Activated CD8-positive, alpha-beta memory T cell treated with anti-CD3 and anti-CD28 coated beads, Interleukin-2, amount 50 U/mL, for 48 hours (primary cell): ENCODE results near the gene HTT.
A peak's percentile ranks its signal among the peaks of the same experiment; 100 is the strongest.
"Not testable (repeated sequence)": the region's sequence is repeated elsewhere in the genome, so short reads cannot be mapped to it uniquely, and the experiment has no call there.

Experiments
- DNase-seq: peaks from one replicate; pipeline ENCODE4 v3.0.0-alpha.2; 2020

The HTT gene

DNA sequence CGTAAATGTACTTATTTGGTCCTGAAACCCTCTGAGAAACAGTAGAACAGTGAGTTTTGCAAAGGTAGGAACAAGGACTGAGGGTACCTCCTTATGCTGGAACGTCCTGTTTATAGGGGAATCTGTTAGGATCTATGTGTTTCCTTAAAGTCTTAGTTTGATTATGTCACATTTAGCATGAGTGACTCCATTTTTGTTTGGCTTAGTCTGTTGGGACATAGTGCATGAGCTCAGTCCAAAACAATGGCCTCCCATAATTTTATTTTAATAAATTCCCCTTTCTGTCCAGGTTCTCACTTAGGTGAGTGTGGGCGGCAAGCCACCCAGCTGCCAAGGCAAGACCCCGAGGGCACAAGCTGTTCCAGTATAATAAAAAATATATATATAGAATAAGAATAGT is 27.9 kb upstream of the HTT start:
- no peak for DNase-seq

DNA sequence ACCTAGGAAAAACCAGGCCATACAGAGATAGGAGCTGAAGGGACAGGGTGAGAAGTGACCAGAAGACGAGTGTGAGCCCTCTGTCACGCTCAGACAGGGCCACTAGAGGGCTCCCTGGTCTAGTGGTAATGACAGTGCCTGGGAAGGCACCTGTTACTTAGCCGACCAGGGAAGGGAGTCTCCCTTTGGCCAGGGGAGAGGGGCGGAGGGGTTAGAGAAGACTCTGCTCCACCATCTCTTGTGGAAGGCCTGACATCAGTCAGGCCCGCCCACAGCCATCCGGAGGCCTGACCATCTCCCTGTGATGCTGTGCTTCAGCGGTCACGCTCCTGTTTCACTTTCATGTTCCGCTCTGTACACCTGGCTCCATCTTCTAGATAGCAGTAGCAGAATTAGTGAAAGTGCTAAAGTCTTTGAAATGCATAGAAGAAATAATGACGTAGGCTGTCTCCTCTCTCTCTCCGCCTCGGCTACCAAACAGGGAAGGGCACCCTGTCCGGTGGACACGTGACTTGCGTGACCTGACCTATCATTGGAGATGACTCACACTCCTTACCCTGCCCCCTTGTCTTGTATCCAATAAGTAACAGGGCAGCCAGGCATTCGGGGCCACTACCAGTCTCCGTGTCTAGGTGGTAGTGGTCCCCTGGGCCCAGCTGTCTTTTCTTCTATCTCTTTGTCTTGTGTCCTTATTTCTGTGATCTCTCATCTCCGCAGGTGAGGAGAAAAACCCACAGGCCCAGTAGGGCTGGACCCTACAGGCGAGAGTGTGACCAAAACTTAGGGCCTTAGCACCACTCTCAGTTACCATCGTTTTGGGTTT is 26.8 kb upstream of the HTT start:
- peak; percentile 83 for DNase-seq

DNA sequence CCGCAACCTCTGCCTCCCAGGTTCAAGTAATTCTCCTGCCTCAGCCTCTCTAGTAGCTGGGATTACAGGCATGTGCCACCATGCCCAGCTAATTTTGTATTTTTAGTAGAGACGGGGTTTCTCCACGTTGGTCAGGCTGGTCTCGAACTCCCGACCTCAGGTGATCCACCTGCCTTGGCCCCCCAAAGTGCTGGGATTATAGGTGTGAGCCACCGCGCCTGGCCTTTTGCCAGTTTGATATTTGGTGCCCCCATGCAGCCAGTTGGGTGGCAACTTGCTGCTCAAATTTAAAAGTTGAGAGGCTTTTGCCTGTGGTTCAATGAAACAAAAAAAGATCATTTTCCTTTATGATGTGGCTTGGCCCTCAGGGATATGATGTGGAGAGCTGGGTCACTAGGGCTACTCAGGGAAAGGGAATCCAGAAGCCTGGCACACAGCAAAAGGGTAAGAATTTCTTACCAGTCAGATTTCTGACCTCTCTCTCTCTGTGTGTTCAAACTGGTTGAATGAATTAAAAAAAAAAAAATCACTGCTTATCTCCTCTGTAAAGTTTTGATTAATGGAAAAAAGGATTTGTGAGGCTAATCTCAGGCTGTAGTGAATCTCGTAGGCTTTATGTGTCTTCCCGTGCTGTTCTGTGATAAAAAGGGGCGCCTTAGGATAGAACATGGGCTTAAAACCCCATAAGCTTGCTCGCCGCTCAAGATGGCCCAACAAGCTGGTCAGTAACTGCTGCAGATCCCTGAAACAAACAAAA is 23.2 kb upstream of the HTT start:
- DNase-seq = not testable (repeated sequence)

DNA sequence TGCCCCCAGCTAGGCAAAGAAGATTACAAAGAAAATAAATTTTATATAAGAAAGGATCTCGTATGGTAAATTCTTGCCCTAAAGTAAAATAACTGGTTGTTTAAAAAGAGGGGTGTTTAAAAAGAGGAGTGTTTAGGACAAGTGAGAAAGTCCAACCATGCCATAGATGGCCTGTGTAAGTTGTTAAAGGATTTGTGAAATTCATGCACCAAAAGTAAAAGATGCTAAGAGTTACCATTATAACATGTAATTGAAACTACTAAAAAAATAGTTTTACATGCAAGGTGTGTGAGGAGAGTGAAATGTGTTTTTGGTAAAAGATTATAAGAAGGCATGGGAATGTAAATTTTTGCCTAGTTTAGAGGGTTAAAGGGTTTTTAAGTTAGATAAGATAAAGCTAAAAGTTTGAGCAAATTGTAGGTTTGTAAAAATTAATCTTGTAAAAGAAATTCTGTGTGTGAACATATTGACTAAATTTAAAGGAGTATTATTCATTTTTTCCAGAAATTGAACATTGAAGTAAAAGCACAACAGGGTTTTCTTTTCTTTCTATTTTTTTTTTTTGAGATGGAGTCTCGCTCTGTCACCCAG is 20.2 kb upstream of the HTT start:
- no peak for DNase-seq

DNA sequence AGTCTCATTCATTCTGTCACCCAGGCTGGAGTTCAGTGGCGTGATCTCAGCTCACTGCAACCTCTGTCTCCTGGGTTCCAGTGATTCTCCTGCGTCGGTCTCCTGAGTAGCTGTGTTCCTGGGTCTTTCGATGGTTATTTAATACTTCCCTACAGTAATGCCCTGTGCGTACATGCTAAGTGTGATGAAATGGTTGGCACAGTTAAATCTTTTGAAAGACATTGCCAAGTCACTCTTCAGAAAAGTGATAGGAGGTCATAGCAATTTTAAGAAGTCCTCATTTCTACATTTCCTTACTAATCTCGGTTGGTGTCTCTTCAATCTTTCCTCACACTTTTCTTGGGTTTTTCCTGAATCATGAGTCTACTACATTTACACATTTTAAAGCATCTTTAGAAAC is 14.5 kb upstream of the HTT start:
- DNase-seq = no peak

DNA sequence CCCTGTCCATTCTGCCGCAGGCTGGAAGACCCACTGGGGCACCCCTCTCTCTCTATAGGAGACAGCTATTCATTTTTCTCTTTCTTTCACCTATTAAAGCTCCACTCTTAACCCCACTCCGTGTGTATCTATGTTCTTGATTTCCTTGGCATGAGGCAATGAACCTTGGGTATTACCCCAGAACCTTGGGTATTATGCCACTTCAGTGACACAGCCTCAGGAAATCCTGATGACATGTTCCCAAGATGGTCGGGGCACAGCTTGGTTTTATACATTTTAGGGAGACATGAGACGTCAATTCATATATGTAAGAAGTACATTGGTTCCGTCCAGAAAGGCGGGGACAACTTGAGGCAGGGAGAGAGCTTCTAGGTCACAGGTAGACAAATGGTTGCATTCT is 13.5 kb upstream of the HTT start:
- no peak for DNase-seq

DNA sequence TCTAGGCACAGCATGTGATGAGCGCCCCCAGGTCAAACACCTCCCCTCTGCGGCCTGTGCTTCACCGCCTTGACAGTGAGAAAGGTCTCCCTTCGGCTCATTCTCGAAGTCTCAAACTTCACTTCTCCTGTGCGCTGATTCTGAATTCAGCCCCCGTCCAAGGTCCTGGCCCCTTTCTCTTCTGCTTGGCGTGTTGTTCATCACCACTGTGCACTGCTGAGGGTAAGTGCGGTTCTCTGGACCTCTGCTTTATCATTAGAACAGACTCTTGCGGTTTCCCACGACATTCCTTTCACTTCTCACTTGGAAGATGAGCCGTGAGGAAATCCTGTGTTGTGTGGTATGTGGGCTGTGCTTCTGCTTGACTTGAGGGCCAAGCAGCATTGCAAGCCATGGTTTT is 12.0 kb upstream of the HTT start:
- no peak for DNase-seq

DNA sequence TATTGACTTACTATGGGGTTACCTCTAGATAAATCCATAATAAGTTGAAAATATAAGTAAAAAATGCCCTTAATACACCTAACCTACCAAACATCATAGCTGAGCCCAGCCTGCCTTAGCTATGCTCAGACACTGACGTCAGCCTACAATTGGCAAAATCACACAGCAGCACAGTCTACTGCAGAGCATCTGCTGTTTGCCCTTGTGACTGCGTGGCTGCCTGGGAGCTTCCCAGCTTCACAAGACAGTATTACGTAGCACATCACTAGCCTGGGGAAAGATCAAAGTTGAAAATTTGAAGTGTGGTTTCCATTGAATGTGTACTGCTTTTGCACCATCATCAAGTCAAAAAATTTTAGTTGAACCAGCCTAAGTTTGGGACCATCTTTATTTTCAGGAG is 8.9 kb upstream of the HTT start:
- DNase-seq = no peak

DNA sequence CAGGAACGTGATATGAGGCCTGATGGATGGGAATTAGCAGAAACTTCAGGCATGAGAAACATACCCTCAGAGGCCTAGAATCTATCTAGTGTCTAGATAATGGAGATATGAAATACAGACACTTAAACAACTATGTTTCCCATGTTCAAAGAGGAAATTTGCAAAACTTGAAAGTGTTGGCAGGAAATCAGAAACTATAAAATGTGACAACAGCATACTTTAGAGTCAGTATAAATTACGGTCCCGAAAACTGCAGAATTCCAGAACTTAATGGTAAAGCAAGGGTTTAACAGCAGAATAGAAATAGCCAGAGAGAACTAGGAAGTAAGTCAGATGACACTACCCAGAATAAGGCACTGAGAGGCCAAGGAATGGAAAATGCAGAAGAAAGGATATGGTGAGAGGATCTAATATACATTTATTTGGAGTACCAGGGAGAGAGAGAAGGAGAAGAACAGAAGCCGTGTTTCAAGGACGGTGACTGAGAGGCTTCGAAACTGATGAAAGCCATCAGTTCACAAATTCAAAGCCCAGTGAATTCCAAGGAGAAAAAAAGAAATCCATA is 7.6 kb upstream of the HTT start:
- no peak for DNase-seq

DNA sequence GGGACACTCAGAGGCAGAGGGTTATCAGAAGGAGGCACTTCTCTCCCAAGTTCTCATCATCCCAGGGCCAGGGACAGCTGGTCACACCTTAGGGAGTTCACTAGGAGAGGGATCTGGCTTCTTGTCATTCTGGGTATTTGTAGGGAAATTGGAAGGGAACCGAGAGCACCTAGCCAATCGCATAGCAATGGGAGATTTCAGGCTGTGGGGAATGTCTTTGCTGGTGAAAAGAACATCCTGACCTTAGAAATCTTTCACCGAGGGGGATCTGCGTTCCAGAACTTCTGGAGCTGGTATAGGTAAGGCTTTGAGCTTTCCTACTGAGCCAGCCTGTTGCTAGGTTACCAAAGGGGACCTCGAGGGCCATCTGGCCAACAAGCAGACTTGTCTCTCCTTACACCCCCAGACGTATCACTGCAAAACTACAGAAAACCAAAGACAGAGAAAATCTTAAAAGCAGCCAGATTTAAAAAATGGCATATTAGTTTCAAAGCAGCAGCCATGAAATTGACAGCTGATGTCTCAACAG is 6.9 kb upstream of the HTT start:
- DNase-seq = no peak

DNA sequence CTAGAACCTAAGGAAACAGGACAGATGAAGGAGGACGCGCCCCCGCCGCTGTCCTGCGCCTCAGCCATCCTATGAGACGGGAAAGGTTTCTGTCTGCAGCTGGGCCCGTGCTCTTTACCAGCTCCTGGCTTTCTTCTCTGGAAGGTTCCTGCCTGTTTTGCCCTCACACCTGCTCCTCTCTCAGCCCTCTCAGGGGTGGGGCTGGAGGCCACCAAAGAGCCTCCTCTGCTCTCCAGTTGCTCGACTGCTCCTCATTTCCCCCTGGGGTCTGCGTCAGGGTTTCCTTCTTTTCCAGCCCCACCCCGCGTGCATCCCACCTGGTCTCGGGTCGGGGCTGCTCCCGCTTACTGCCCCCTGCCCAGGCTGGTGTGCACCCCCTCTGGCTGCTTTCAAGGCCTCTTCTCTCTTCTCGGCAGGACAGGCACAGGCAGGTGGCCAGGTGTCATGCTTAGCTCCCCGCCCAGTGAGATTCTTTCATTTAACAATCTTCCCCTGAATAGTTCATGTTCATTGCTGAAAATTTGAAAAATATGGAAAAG is 4.8 kb upstream of the HTT start:
- no peak for DNase-seq

DNA sequence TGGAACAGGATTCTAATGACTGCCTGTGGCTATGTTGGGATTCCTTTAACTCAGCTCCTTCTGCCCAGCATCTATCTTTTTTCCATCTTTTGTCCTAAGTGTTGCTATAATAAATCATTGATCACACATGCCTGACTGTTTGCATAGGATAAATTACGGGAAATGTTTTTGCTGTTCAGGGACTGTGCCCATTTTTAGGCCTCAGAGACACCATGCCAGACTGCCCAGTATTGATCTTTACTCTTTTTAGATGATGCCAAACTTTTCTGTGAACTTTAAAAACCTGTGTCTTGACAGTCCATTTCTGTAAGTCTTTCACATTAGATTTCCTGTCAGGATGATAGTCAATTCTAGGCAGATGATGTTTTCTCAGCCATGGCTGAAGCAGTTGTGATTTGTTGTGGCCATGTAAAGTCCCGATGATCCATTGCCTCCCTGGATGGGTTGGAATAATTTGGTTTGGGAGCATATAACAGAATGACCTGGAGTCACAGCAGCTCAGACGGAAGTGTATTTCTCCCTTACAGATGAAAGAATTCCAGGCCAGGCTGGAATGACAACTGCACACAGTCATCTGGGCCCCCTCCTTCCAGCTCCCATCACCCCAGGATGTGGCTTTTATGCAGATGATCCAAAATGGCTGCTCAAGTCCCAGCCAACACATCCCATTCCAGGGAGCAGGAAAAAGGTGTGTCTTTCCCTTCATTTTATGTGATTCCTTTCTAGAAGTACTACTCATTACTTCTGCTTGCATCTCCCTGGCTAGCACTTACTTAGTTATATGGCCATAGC is 3.6 kb upstream of the HTT start:
- no peak for DNase-seq

DNA sequence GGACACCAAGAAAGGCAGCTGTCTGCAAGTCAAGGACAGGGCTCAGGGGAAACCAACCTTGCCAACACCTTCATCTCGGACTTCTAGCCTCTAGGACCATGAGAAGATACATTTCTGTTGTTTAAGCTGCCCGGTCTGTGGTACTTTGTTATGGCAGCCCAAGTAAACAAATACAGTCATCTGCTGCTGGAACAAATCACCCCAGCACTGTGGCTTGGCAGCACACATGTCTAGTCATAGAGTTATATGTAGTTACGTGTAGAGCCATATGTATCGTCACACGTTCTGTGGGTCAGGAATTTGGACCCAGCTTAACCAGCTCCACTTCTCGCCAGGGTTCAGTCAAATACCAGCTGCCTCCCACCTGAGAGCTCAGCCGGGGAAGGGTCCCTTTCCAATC is 2.7 kb upstream of the HTT start:
- no peak for DNase-seq

DNA sequence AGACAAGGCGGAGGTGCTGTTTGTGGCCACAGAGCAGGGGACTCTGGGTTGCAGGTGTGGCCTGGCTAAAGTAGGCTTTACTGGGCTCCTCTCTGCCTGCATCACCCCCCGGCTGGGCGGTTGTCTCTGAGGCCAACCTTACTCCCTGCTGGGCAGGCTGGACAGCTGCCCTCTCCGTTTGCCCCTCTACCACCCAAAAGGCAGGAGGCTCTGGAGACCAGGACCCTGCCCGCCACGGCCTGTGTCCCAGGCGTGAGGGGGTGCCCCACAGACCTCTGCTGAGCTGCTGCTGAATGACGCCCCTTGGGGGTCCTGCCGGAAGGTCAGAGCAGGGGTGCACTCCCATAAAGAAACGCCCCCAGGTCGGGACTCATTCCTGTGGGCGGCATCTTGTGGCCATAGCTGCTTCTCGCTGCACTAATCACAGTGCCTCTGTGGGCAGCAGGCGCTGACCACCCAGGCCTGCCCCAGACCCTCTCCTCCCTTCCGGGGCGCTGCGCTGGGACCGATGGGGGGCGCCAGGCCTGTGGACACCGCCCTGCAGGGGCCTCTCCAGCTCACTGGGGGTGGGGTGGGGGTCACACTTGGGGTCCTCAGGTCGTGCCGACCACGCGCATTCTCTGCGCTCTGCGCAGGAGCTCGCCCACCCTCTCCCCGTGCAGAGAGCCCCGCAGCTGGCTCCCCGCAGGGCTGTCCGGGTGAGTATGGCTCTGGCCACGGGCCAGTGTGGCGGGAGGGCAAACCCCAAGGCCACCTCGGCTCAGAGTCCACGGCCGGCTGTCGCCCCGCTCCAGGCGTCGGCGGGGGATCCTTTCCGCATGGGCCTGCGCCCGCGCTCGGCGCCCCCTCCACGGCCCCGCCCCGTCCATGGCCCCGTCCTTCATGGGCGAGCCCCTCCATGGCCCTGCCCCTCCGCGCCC is 1.1 kb upstream of the HTT start:
- no peak for DNase-seq

DNA sequence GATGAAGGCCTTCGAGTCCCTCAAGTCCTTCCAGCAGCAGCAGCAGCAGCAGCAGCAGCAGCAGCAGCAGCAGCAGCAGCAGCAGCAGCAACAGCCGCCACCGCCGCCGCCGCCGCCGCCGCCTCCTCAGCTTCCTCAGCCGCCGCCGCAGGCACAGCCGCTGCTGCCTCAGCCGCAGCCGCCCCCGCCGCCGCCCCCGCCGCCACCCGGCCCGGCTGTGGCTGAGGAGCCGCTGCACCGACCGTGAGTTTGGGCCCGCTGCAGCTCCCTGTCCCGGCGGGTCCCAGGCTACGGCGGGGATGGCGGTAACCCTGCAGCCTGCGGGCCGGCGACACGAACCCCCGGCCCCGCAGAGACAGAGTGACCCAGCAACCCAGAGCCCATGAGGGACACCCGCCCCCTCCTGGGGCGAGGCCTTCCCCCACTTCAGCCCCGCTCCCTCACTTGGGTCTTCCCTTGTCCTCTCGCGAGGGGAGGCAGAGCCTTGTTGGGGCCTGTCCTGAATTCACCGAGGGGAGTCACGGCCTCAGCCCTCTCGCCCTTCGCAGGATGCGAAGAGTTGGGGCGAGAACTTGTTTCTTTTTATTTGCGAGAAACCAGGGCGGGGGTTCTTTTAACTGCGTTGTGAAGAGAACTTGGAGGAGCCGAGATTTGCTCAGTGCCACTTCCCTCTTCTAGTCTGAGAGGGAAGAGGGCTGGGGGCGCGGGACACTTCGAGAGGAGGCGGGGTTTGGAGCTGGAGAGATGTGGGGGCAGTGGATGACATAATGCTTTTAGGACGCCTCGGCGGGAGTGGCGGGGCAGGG is 568 bp downstream of the HTT start:
- DNase-seq = peak; percentile 68

DNA sequence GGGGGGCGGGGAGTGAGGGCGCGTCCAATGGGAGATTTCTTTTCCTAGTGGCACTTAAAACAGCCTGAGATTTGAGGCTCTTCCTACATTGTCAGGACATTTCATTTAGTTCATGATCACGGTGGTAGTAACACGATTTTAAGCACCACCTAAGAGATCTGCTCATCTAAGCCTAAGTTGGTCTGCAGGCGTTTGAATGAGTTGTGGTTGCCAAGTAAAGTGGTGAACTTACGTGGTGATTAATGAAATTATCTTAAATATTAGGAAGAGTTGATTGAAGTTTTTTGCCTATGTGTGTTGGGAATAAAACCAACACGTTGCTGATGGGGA is 1.1 kb downstream of the HTT start:
- DNase-seq = no peak

DNA sequence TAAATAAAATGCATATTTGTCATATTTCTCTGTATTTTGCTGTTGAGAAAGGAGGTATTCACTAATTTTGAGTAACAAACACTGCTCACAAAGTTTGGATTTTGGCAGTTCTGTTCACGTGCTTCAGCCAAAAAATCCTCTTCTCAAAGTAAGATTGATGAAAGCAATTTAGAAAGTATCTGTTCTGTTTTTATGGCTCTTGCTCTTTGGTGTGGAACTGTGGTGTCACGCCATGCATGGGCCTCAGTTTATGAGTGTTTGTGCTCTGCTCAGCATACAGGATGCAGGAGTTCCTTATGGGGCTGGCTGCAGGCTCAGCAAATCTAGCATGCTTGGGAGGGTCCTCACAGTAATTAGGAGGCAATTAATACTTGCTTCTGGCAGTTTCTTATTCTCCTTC is 3.3 kb downstream of the HTT start:
- DNase-seq = no peak

DNA sequence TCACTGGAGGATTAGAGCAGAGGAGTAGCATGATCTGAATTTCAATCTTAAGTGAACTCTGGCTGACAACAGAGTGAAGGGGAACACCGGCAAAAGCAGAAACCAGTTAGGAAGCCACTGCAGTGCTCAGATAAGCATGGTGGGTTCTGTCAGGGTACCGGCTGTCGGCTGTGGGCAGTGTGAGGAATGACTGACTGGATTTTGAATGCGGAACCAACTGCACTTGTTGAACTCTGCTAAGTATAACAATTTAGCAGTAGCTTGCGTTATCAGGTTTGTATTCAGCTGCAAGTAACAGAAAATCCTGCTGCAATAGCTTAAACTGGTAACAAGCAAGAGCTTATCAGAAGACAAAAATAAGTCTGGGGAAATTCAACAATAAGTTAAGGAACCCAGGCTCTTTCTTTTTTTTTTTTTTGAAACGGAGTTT is 5.2 kb downstream of the HTT start:
- no peak for DNase-seq

DNA sequence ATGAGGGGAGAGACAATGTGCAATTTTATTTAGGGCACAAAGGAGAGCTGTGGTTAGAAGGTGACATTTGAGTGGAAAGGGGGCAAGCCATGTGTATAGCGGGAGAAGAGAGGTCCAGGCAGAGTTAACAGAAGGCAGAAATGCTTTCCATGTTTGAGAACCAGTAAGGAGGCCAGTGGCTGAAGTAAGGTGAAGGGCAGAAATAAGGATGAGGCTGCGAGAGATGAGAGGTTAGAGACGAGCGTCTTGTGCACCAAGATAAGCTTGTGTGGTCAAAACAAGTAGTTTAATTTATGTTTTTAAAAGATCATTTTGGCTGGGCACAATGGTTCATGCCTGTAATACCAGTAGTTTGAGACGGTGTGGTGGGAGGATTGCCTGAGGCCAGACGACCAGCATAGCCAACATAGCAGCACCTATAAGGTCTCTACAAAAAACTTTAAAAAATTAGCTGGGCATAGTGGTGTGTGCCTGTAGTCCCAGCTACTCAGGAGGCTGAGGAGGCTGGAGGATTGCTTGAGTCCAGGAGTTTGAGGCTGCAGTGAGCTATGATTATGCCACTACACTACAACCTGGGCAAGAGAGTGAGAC is 8.5 kb downstream of the HTT start:
- DNase-seq = no peak

DNA sequence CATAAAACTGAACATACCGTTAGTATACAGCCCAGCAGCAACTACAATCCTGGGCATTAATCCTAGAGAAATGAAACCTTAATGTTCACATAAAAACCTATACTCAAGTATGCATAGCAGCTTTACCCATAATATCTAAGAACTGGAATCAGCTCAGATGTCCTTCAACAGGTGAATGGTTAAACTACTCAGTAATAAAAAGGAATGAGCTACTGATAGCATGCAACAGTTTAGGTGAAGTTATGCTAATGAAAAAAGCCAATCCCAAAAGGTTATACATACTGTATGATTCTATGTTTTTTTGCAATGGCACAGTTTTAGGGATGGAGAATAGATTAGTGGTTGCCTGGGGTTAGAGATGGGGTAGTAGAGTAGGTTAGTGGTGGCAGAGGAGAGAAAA is 9.3 kb downstream of the HTT start:
- no peak for DNase-seq
